ENCODE data around the gene ZNF506. TPM values are rescaled to one million over a fixed set of nuclear protein-coding genes. Genes with fewer than 3 reads are reported as not detected.
"Not testable (repeated sequence)": the region's sequence is repeated elsewhere in the genome, so short reads cannot be mapped to it uniquely, and the experiment has no call there.

The ZNF506 gene
- total RNA-seq, 2 donors from 2014 or later: 20.0 to 30.0 TPM

- Histone ChIP-seq H3K4me1 (peaks cover 47% of the 10 kb centered on the region), H3K27ac (peak overlapping the region in 3 of 4 donors; percentile 90 to 96 (median 91)), H3K36me3 (replicated peaks in 1 of 2; ENCODE audit: insufficient read depth in 1 of 2, low read depth in 2 of 2) (no peaks in the 10 kb centered on the region), H3K27me3 (no peaks in the 10 kb centered on the region), H3K4me3 (no peak overlapping the region), H3K9me3 (no peaks in the 10 kb centered on the region)
- no peak for ATAC-seq
- intact Hi-C loops (cut with DNase I): no loop called here
- DNase-seq: no peak
- 78 to 80% methylated on average over 14 of the region's 14 CpGs for WGBS, 2 donors
- TF ChIP-seq CTCF (IDR thresholded peaks at IDR 0.05): no peak
- no peak for TF ChIP-seq POLR2A (IDR thresholded peaks at IDR 0.05)
These were observed 47.1 kb downstream of the ZNF506 start for GRCh38 chr19:19774354-19775033.

- H3K27me3 ChIP-seq; ATAC-seq; intact Hi-C loops (cut with DNase I); H3K36me3 ChIP-seq (replicated peaks in 1 of 2; ENCODE audit: insufficient read depth in 1 of 2, low read depth in 2 of 2); H3K4me3 ChIP-seq; H3K9me3 ChIP-seq: not testable (repeated sequence)
- TF ChIP-seq CTCF (IDR thresholded peaks at IDR 0.05): peak in 1 of 7 experiments; percentile 5
- TF ChIP-seq POLR2A (IDR thresholded peaks at IDR 0.05): peak in 2 of 3 donors; percentile 51 to 57
- Histone ChIP-seq H3K4me1 (peaks cover 29% of the 10 kb centered on the region), H3K27ac (peak overlapping the region in 3 of 4 donors; percentile 39 to 61 (median 54))
- 41 to 44% methylated on average over 10 of the region's 10 CpGs for WGBS, 2 donors
- DNase-seq: peak; percentile 81 to 90 (median 82)
These were observed 49.6 kb downstream of the ZNF506 start for GRCh38 chr19:19771963-19772362.

- ATAC-seq; H3K9me3 ChIP-seq; DNase-seq; H3K4me3 ChIP-seq; H3K27ac ChIP-seq; H3K27me3 ChIP-seq; H3K36me3 ChIP-seq (replicated peaks in 1 of 2; ENCODE audit: insufficient read depth in 1 of 2, low read depth in 2 of 2); intact Hi-C loops (cut with DNase I): not testable (repeated sequence)
- WGBS, 2 donors: 100% methylated on average over 1 to 2 of the region's 28 CpGs
- peaks cover 21% of the 10 kb centered on the region for H3K4me1 ChIP-seq
These were observed 51.6 kb downstream of the ZNF506 start for GRCh38 chr19:19769971-19770370.

GRCh38 chr19:19758164-19758563, 63.4 kb downstream of the ZNF506 start:
- DNase-seq (no peak), ATAC-seq (no peak)
- Histone ChIP-seq H3K9me3 (no peaks in the 10 kb centered on the region), H3K27ac (no peak overlapping the region), H3K4me3 (no peak overlapping the region), H3K4me1 (no peaks in the 10 kb centered on the region), H3K27me3 (no peaks in the 10 kb centered on the region), H3K36me3 (replicated peaks in 1 of 2; ENCODE audit: insufficient read depth in 1 of 2, low read depth in 2 of 2) (no peaks in the 10 kb centered on the region)
- intact Hi-C loops (cut with DNase I): no loop called here
- no peak for TF ChIP-seq POLR2A (IDR thresholded peaks at IDR 0.05)
- no peak for TF ChIP-seq CTCF (IDR thresholded peaks at IDR 0.05)
- WGBS, 2 donors: 89 to 96% methylated on average over 3 to 4 of the region's 4 CpGs

GRCh38 chr19:19752760-19753403, 68.7 kb downstream of the ZNF506 start:
- ATAC-seq (no peak), DNase-seq (no peak)
- no peaks in the 10 kb centered on the region for H3K27me3 ChIP-seq
- no peaks in the 10 kb centered on the region for H3K4me1 ChIP-seq
- H3K9me3 ChIP-seq: no peaks in the 10 kb centered on the region
- no peak overlapping the region for H3K27ac ChIP-seq
- intact Hi-C loops (cut with DNase I): no loop called here
- no peak for TF ChIP-seq CTCF (IDR thresholded peaks at IDR 0.05)
- no peak for TF ChIP-seq POLR2A (IDR thresholded peaks at IDR 0.05)
- no peaks in the 10 kb centered on the region for H3K36me3 ChIP-seq (replicated peaks in 1 of 2; ENCODE audit: insufficient read depth in 1 of 2, low read depth in 2 of 2)
- no peak overlapping the region for H3K4me3 ChIP-seq
- WGBS, 2 donors: 90 to 97% methylated on average over 9 to 11 of the region's 11 CpGs
